Measurements from ENCODE around the gene MAP2K5. TPM values are rescaled to one million over a fixed set of nuclear protein-coding genes. Genes with fewer than 3 reads are reported as not detected.

Gene MAP2K5
- total RNA-seq, 1 donor from 2014 or later = 29.0 TPM

- peaks cover 6% of the 10 kb centered on the region for H3K9me3 Mint-ChIP-seq (ENCODE audit: unreplicated experiment)
- H3K4me3 Mint-ChIP-seq (ENCODE audit: unreplicated experiment) = no peak overlapping the region
- no peak for DNase-seq
- peaks cover 18% of the 10 kb centered on the region for H3K4me1 Mint-ChIP-seq (ENCODE audit: low read depth, unreplicated experiment)
- H3K36me3 Mint-ChIP-seq (ENCODE audit: unreplicated experiment) = peaks cover 5% of the 10 kb centered on the region
- H3K27ac Mint-ChIP-seq (ENCODE audit: unreplicated experiment) = no peak overlapping the region
- peaks cover 7% of the 10 kb centered on the region for H3K27me3 Mint-ChIP-seq (ENCODE audit: unreplicated experiment)
- TF ChIP-seq CTCF (IDR thresholded peaks at IDR 0.05; ENCODE audit: partially characterized antibody, unreplicated experiment) = no peak
Observed at GRCh38 chr15:67805666-67806516, 263.4 kb downstream of the MAP2K5 start.

- Mint-ChIP-seq H3K27ac (ENCODE audit: unreplicated experiment) (no peak overlapping the region), H3K9me3 (ENCODE audit: unreplicated experiment) (peaks cover 6% of the 10 kb centered on the region), H3K4me1 (ENCODE audit: low read depth, unreplicated experiment) (peaks cover 18% of the 10 kb centered on the region), H3K27me3 (ENCODE audit: unreplicated experiment) (peaks cover 7% of the 10 kb centered on the region), H3K4me3 (ENCODE audit: unreplicated experiment) (no peak overlapping the region), H3K36me3 (ENCODE audit: unreplicated experiment) (peaks cover 3% of the 10 kb centered on the region)
- no peak for TF ChIP-seq CTCF (IDR thresholded peaks at IDR 0.05; ENCODE audit: partially characterized antibody, unreplicated experiment)
- no peak for DNase-seq
Observed at GRCh38 chr15:67806536-67806935, 264.0 kb downstream of the MAP2K5 start.

- Mint-ChIP-seq H3K27me3 (ENCODE audit: unreplicated experiment) (peaks cover 7% of the 10 kb centered on the region), H3K36me3 (ENCODE audit: unreplicated experiment) (no peaks in the 10 kb centered on the region), H3K27ac (ENCODE audit: unreplicated experiment) (no peak overlapping the region), H3K9me3 (ENCODE audit: unreplicated experiment) (peaks cover 6% of the 10 kb centered on the region), H3K4me1 (ENCODE audit: low read depth, unreplicated experiment) (peaks cover 16% of the 10 kb centered on the region), H3K4me3 (ENCODE audit: unreplicated experiment) (no peak overlapping the region)
- no peak for DNase-seq
- TF ChIP-seq CTCF (IDR thresholded peaks at IDR 0.05; ENCODE audit: partially characterized antibody, unreplicated experiment) = no peak
Observed at GRCh38 chr15:67807141-67807540, 264.6 kb downstream of the MAP2K5 start.

GRCh38 chr15:67807836-67808235, 265.3 kb downstream of the MAP2K5 start:
- peaks cover 4% of the 10 kb centered on the region for H3K27me3 Mint-ChIP-seq (ENCODE audit: unreplicated experiment)
- no peak for DNase-seq
- no peak overlapping the region for H3K27ac Mint-ChIP-seq (ENCODE audit: unreplicated experiment)
- H3K4me1 Mint-ChIP-seq (ENCODE audit: low read depth, unreplicated experiment) = peaks cover 16% of the 10 kb centered on the region
- H3K36me3 Mint-ChIP-seq (ENCODE audit: unreplicated experiment) = no peaks in the 10 kb centered on the region
- no peak overlapping the region for H3K4me3 Mint-ChIP-seq (ENCODE audit: unreplicated experiment)
- peaks cover 6% of the 10 kb centered on the region for H3K9me3 Mint-ChIP-seq (ENCODE audit: unreplicated experiment)
- TF ChIP-seq CTCF (IDR thresholded peaks at IDR 0.05; ENCODE audit: partially characterized antibody, unreplicated experiment) = no peak

GRCh38 chr15:67808821-67809220, 266.3 kb downstream of the MAP2K5 start:
- Mint-ChIP-seq H3K4me3 (ENCODE audit: unreplicated experiment) (no peak overlapping the region), H3K27me3 (ENCODE audit: unreplicated experiment) (peaks cover 4% of the 10 kb centered on the region), H3K36me3 (ENCODE audit: unreplicated experiment) (no peaks in the 10 kb centered on the region), H3K4me1 (ENCODE audit: low read depth, unreplicated experiment) (peaks cover 13% of the 10 kb centered on the region), H3K27ac (ENCODE audit: unreplicated experiment) (no peak overlapping the region), H3K9me3 (ENCODE audit: unreplicated experiment) (peaks cover 5% of the 10 kb centered on the region)
- no peak for DNase-seq
- TF ChIP-seq CTCF (IDR thresholded peaks at IDR 0.05; ENCODE audit: partially characterized antibody, unreplicated experiment) = no peak
